Measurements from ENCODE around the gene TRNAU1AP.
"Not testable (repeated sequence)": the region's sequence is repeated elsewhere in the genome, so short reads cannot be mapped to it uniquely, and the experiment has no call there.

The TRNAU1AP gene

DNA sequence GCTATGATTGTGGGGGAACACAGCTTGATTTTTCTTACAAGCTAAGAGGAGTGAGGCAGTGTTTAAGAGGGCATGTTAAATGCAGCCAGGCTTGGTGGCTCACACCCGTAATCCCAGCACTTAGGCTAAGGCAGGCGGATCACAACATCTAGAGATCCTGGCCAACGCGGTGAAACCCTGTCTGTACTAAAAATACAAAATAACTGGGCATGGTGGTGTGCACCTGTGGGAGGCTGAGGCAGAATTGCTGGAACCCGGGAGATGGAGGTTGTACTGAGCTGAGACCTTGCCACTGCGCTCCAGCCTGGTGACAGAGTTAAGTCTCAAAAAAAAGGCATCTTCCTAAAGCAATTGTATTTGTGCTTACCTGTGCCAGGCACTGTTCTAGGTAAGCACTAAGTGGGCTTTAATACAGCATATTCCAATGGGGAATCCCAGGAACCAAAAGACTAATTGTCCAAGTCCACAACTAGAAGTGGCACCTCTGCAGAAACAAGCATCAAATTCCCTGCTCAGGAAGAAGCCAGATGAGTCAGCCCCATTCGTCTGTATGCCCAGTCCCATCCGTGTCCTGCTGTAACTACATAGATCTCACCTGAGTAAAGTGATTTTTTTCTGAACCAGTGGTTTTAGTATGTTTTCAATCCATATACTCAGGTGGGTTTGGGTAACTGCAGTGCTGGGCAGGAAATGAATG lies 42.5 kb upstream of the TRNAU1AP start:
- no peak overlapping the region for H3K23ac ChIP-seq (ENCODE audit: low read length)
- no peak overlapping the region for H3K4ac ChIP-seq (ENCODE audit: low read depth, low read length)
- H2AK5ac ChIP-seq (ENCODE audit: low read length): no peak overlapping the region
- DNase-seq: peak in 1 of 2 donors; percentile 47
- no CpG with 5 or more reads among the region's 8 CpGs for WGBS (ENCODE audit: extremely low coverage, insufficient coverage, insufficient read length)
- H3K4me3 ChIP-seq (ENCODE audit: low read depth, low read length): no peak overlapping the region
- H2BK12ac ChIP-seq (ENCODE audit: low read length): no peak overlapping the region
- H2BK120ac ChIP-seq (ENCODE audit: insufficient read depth, low read length, poor library complexity): no peak overlapping the region
- H3K36me3 ChIP-seq (ENCODE audit: control insufficient read depth in 1 of 2, insufficient read depth in 2 of 2, low read length in 2 of 2): peaks cover 41 to 45% of the 10 kb centered on the region in 2 experiments
- peak overlapping the region; percentile 35 for H4K12ac ChIP-seq (ENCODE audit: low read depth, low read length)
- no peaks in the 10 kb centered on the region for H3K27me3 ChIP-seq (ENCODE audit: insufficient read depth, low read length)
- H3K9me3 ChIP-seq (ENCODE audit: insufficient read depth, low read depth, low read length): no peaks in the 10 kb centered on the region
- H3K4me1 ChIP-seq (ENCODE audit: control insufficient read depth in 1 of 2, insufficient read depth in 2 of 2, low read length in 2 of 2): peaks cover 0 to 6% of the 10 kb centered on the region in 2 experiments
- H4K8ac ChIP-seq (ENCODE audit: low read depth, low read length): no peak overlapping the region
- H3K4me2 ChIP-seq (ENCODE audit: low read length): peak overlapping the region; percentile 17
- H2BK5ac ChIP-seq (ENCODE audit: low read depth, low read length, poor library complexity): no peak overlapping the region
- H2AFZ ChIP-seq (ENCODE audit: insufficient read depth, low read length, poor library complexity): no peak overlapping the region
- H3K9ac ChIP-seq (ENCODE audit: low read length): peak overlapping the region; percentile 9
- peak overlapping the region; percentile 92 for H3K27ac ChIP-seq (ENCODE audit: low read depth, low read length)
- H3K79me1 ChIP-seq (ENCODE audit: low read length): peaks cover 26% of the 10 kb centered on the region
- H3K79me2 ChIP-seq (ENCODE audit: control insufficient read depth, insufficient read depth, low read length, poor library complexity): peaks cover 17% of the 10 kb centered on the region
- no peak overlapping the region for H3K14ac ChIP-seq (ENCODE audit: low read length)
- no peak overlapping the region for H3K18ac ChIP-seq (ENCODE audit: low read length)
- H4K91ac ChIP-seq (ENCODE audit: low read depth, low read length): no peak overlapping the region

DNA sequence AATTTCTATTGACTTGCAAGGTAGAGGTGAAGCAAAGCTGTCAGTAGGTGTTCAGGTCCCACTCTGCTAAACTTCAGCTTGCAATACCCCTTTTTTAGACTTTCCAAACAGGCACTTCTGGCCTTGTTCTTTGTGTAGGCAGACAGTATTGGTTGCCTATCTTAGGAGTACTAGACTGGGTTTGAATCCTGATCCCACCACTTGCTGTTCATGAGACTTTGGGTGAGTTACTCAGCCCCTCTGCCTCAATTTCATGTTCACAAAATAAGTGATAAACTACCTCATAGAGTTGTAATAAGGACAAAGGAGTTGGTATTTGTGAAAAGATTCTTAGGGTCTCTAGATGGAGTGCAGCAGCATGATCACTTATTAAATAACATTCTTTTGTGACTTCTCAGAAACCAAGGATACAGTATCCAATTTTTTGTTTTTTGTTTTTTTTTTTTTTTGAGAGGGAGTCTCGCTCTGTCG lies 41.9 kb upstream of the TRNAU1AP start:
- no peaks in the 10 kb centered on the region for H3K9me3 ChIP-seq (ENCODE audit: insufficient read depth, low read depth, low read length)
- no peak overlapping the region for H3K9ac ChIP-seq (ENCODE audit: low read length)
- H3K27ac ChIP-seq (ENCODE audit: low read depth, low read length): peak overlapping the region; percentile 92
- H3K23ac ChIP-seq (ENCODE audit: low read length): no peak overlapping the region
- H3K4me1 ChIP-seq (ENCODE audit: control insufficient read depth in 1 of 2, insufficient read depth in 2 of 2, low read length in 2 of 2): peaks cover 0 to 6% of the 10 kb centered on the region in 2 experiments
- H2BK12ac ChIP-seq (ENCODE audit: low read length): no peak overlapping the region
- no peak overlapping the region for H4K12ac ChIP-seq (ENCODE audit: low read depth, low read length)
- no peak overlapping the region for H3K18ac ChIP-seq (ENCODE audit: low read length)
- no peak overlapping the region for H2BK5ac ChIP-seq (ENCODE audit: low read depth, low read length, poor library complexity)
- H3K4ac ChIP-seq (ENCODE audit: low read depth, low read length): no peak overlapping the region
- H3K36me3 ChIP-seq (ENCODE audit: control insufficient read depth in 1 of 2, insufficient read depth in 2 of 2, low read length in 2 of 2): peaks cover 41 to 45% of the 10 kb centered on the region in 2 experiments
- no peak overlapping the region for H4K91ac ChIP-seq (ENCODE audit: low read depth, low read length)
- H3K27me3 ChIP-seq (ENCODE audit: insufficient read depth, low read length): no peaks in the 10 kb centered on the region
- peak in 1 of 2 donors; percentile 17 for DNase-seq
- H3K79me1 ChIP-seq (ENCODE audit: low read length): peaks cover 23% of the 10 kb centered on the region
- no peak overlapping the region for H2AK5ac ChIP-seq (ENCODE audit: low read length)
- H2BK120ac ChIP-seq (ENCODE audit: insufficient read depth, low read length, poor library complexity): no peak overlapping the region
- no peak overlapping the region for H3K14ac ChIP-seq (ENCODE audit: low read length)
- H3K79me2 ChIP-seq (ENCODE audit: control insufficient read depth, insufficient read depth, low read length, poor library complexity): peaks cover 16% of the 10 kb centered on the region
- no peak overlapping the region for H2AFZ ChIP-seq (ENCODE audit: insufficient read depth, low read length, poor library complexity)
- no peak overlapping the region for H3K4me2 ChIP-seq (ENCODE audit: low read length)
- no peak overlapping the region for H3K4me3 ChIP-seq (ENCODE audit: low read depth, low read length)
- no peak overlapping the region for H4K8ac ChIP-seq (ENCODE audit: low read depth, low read length)
- no CpG with 5 or more reads among the region's 2 CpGs for WGBS (ENCODE audit: extremely low coverage, insufficient coverage, insufficient read length)

GRCh38 chr1:28512058-28512611 lies 40.8 kb upstream of the TRNAU1AP start:
- no peaks in the 10 kb centered on the region for H3K9me3 ChIP-seq (ENCODE audit: insufficient read depth, low read depth, low read length)
- peaks cover 33 to 45% of the 10 kb centered on the region in 2 experiments for H3K36me3 ChIP-seq (ENCODE audit: control insufficient read depth in 1 of 2, insufficient read depth in 2 of 2, low read length in 2 of 2)

DNA sequence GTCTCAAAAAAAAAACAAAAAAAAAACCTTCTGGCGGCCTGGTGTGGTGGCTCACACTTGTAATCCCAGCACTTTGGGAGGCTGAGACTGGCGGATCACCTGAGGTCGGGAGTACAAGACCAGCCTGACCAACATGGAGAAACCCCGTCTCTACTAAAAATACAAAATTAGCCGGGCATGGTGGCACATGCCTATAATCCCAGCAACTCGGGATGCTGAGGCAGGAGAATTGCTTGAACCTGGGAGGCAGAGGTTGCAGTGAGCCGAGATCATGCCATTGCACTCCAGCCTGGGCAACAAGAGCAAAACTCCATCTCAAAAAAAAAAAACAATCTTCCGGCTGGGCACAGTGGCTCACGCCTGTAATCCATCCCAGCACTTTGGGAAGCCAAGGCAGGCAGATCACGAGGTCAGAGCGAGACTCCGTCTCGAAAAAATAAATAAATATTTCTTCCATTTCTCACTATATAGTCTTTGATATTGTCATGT lies 38.4 kb upstream of the TRNAU1AP start:
- H3K4me3 ChIP-seq (ENCODE audit: low read depth, low read length); H3K23ac ChIP-seq (ENCODE audit: low read length); H3K18ac ChIP-seq (ENCODE audit: low read length); H2BK12ac ChIP-seq (ENCODE audit: low read length); H2BK5ac ChIP-seq (ENCODE audit: low read depth, low read length, poor library complexity); H2BK120ac ChIP-seq (ENCODE audit: insufficient read depth, low read length, poor library complexity); H3K9ac ChIP-seq (ENCODE audit: low read length); H3K4me2 ChIP-seq (ENCODE audit: low read length); H3K9me3 ChIP-seq (ENCODE audit: insufficient read depth, low read depth, low read length); H4K12ac ChIP-seq (ENCODE audit: low read depth, low read length); H4K8ac ChIP-seq (ENCODE audit: low read depth, low read length); H2AK5ac ChIP-seq (ENCODE audit: low read length); H3K27ac ChIP-seq (ENCODE audit: low read depth, low read length); H3K4me1 ChIP-seq (ENCODE audit: control insufficient read depth in 1 of 2, insufficient read depth in 2 of 2, low read length in 2 of 2); H3K79me2 ChIP-seq (ENCODE audit: control insufficient read depth, insufficient read depth, low read length, poor library complexity); H3K14ac ChIP-seq (ENCODE audit: low read length); H3K4ac ChIP-seq (ENCODE audit: low read depth, low read length); H4K91ac ChIP-seq (ENCODE audit: low read depth, low read length); H2AFZ ChIP-seq (ENCODE audit: insufficient read depth, low read length, poor library complexity); DNase-seq; H3K27me3 ChIP-seq (ENCODE audit: insufficient read depth, low read length): not testable (repeated sequence)
- Histone ChIP-seq H3K79me1 (ENCODE audit: low read length) (peaks cover 22% of the 10 kb centered on the region), H3K36me3 (ENCODE audit: control insufficient read depth in 1 of 2, insufficient read depth in 2 of 2, low read length in 2 of 2) (peaks cover 17 to 27% of the 10 kb centered on the region in 2 experiments)
- no CpG with 5 or more reads among the region's 13 CpGs for WGBS (ENCODE audit: extremely low coverage, insufficient coverage, insufficient read length)

More at GRCh38 chr1:28512058-28512611, 40.8 kb upstream of the TRNAU1AP start:
- no peak overlapping the region for H2AK5ac ChIP-seq (ENCODE audit: low read length)
- H4K8ac ChIP-seq (ENCODE audit: low read depth, low read length): no peak overlapping the region
- no peak overlapping the region for H3K4me3 ChIP-seq (ENCODE audit: low read depth, low read length)
- H3K4me1 ChIP-seq (ENCODE audit: control insufficient read depth in 1 of 2, insufficient read depth in 2 of 2, low read length in 2 of 2): peaks cover 0 to 6% of the 10 kb centered on the region in 2 experiments
- H3K79me2 ChIP-seq (ENCODE audit: control insufficient read depth, insufficient read depth, low read length, poor library complexity): peaks cover 6% of the 10 kb centered on the region
- H3K18ac ChIP-seq (ENCODE audit: low read length): no peak overlapping the region
- no peak overlapping the region for H3K27ac ChIP-seq (ENCODE audit: low read depth, low read length)
- H3K27me3 ChIP-seq (ENCODE audit: insufficient read depth, low read length): no peaks in the 10 kb centered on the region
- H3K23ac ChIP-seq (ENCODE audit: low read length): no peak overlapping the region
- H2BK120ac ChIP-seq (ENCODE audit: insufficient read depth, low read length, poor library complexity): no peak overlapping the region
- no peak overlapping the region for H2BK12ac ChIP-seq (ENCODE audit: low read length)
- no peak overlapping the region for H4K91ac ChIP-seq (ENCODE audit: low read depth, low read length)
- H4K12ac ChIP-seq (ENCODE audit: low read depth, low read length): no peak overlapping the region
- no peak overlapping the region for H2AFZ ChIP-seq (ENCODE audit: insufficient read depth, low read length, poor library complexity)
- no peak overlapping the region for H3K4me2 ChIP-seq (ENCODE audit: low read length)
- DNase-seq: peak in 1 of 2 donors; percentile 34
- H3K4ac ChIP-seq (ENCODE audit: low read depth, low read length): no peak overlapping the region
- no CpG with 5 or more reads among the region's 7 CpGs for WGBS (ENCODE audit: extremely low coverage, insufficient coverage, insufficient read length)
- H3K9ac ChIP-seq (ENCODE audit: low read length): no peak overlapping the region
- H3K14ac ChIP-seq (ENCODE audit: low read length): no peak overlapping the region
- peaks cover 14% of the 10 kb centered on the region for H3K79me1 ChIP-seq (ENCODE audit: low read length)
- no peak overlapping the region for H2BK5ac ChIP-seq (ENCODE audit: low read depth, low read length, poor library complexity)

Data from trophoblast cell (in vitro differentiated cells and primary cell).